Measurements from ENCODE around the gene LRRC43. TPM values are rescaled to one million over a fixed set of nuclear protein-coding genes. Genes with fewer than 3 reads are reported as not detected.
A peak's percentile ranks its signal among the peaks of the same experiment; 100 is the strongest.

The LRRC43 gene
- total and polyA plus RNA-seq, 12 donors = 0.17 to 4.5 (median 1.1) TPM

DNA sequence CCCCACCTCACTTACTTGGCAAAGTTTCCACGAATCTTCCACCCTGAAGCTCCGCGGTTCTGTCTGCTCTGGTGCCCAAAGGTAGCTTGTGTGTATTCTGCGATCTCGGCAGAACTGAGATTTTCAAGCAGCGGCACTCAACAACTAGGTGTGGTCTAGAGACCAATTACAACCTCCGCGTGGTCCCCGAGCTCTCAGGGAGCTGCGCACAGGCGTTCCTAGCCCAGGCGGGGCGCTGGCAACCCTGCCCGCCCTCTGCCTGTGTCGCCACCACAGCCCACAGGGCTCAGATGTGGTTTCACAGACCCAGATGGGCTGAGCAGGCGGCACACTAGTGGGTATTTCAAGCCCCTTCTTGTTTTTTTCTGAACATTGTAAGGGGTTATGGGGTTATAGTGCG lies 44.4 kb downstream of the LRRC43 start:
- H3K9me3 ChIP-seq (replicated peaks in 1 of 3) = no peaks in the 10 kb centered on the region
- no peaks in the 10 kb centered on the region for H3K27me3 ChIP-seq
- intact Hi-C loops (cut with DNase I) = no loop called here
- no peak overlapping the region for H3K4me3 ChIP-seq
- peak in 2 of 7 donors; percentile 38 to 85 for DNase-seq
- H3K4me1 ChIP-seq (replicated peaks in 1 of 2) = peaks cover 16 to 25% of the 10 kb centered on the region in 2 donors
- H3K27ac ChIP-seq = no peak overlapping the region
- TF ChIP-seq POLR2A (IDR thresholded peaks at IDR 0.05) = no peak
- TF ChIP-seq, protein P1, sequence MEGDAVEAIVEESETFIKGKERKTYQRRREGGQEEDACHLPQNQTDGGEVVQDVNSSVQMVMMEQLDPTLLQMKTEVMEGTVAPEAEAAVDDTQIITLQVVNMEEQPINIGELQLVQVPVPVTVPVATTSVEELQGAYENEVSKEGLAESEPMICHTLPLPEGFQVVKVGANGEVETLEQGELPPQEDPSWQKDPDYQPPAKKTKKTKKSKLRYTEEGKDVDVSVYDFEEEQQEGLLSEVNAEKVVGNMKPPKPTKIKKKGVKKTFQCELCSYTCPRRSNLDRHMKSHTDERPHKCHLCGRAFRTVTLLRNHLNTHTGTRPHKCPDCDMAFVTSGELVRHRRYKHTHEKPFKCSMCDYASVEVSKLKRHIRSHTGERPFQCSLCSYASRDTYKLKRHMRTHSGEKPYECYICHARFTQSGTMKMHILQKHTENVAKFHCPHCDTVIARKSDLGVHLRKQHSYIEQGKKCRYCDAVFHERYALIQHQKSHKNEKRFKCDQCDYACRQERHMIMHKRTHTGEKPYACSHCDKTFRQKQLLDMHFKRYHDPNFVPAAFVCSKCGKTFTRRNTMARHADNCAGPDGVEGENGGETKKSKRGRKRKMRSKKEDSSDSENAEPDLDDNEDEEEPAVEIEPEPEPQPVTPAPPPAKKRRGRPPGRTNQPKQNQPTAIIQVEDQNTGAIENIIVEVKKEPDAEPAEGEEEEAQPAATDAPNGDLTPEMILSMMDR (IDR thresholded peaks at IDR 0.05) = no peak
- 86 to 96% (median 87%) methylated on average over 14 to 17 of the region's 17 CpGs for WGBS, 4 donors
- peaks cover 0 to 26% of the 10 kb centered on the region in 2 donors for H3K36me3 ChIP-seq (replicated peaks in 1 of 2)

DNA sequence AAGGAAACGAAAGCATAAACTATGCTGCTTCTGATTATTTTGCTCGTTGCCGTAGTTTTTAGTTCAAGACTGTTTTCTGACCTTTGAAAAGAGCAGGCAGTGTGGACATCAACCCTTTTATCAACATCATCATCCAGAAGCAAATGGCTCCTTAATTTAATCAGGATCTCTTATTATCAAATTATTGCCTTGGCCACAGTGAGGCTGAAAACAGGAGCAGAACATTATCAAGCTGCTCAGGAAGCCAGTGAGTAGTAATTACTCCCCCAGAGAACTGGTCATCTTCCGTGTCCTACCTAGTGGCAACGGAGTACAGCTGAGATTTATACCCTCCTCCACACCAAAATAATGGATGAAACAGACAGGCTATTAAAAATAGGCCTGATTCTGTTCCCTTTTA lies 45.2 kb downstream of the LRRC43 start:
- H3K36me3 ChIP-seq (replicated peaks in 1 of 2) = peaks cover 0 to 26% of the 10 kb centered on the region in 2 donors
- no peak overlapping the region for H3K4me3 ChIP-seq
- H3K4me1 ChIP-seq (replicated peaks in 1 of 2) = peaks cover 16 to 21% of the 10 kb centered on the region in 2 donors
- H3K9me3 ChIP-seq (replicated peaks in 1 of 3) = no peaks in the 10 kb centered on the region
- H3K27ac ChIP-seq = no peak overlapping the region
- TF ChIP-seq POLR2A (IDR thresholded peaks at IDR 0.05) = no peak
- TF ChIP-seq, protein P1 (IDR thresholded peaks at IDR 0.05) = no peak
- DNase-seq = peak in 1 of 7 donors; percentile 73
- no peaks in the 10 kb centered on the region for H3K27me3 ChIP-seq
- WGBS, 4 donors = 77 to 90% (median 86%) methylated on average over 5 of the region's 5 CpGs
- intact Hi-C loops (cut with DNase I) = no loop called here

DNA sequence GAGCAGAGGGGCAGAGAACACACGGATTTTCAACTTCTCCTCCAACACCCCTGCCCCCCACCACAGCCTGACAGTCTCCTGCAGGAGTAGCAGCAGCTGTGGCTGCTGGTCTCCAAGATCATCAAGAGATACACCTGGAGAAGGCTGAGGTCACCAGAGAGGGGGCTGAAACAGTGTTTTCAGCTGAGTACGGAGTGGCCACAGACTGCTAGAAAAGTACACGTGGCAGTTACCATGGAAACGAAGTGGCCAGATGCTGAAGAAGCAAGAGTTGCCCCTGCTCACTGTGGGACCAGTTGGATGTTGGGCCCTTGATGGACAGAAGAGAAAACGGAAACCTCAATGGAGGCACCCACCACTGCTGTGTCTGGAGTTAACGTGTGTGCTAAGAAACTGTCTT lies 47.9 kb downstream of the LRRC43 start:
- 70 to 80% (median 76%) methylated on average over 6 of the region's 6 CpGs for WGBS, 4 donors
- H3K36me3 ChIP-seq (replicated peaks in 1 of 2) = peaks cover 0 to 51% of the 10 kb centered on the region in 2 donors

DNA sequence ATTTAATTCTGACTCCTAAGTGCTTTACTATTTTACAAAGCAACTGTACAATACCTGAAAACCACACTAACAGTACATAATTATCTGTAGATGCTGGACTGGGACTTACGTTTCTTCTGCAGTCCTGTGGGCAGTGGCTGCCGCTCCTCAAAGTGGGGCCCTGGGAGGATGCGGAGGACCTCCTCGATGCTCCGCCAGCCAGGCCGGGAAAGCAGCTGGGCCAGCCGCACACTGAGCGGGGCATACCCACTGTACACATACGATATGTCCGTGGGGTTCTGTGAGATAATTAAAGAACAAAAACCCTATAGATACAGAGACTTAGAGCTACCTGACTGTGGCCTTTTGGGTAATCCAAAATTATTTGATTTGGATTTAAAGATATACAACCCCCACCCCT lies 49.8 kb downstream of the LRRC43 start:
- Histone ChIP-seq H3K4me3 (no peak overlapping the region), H3K27ac (no peak overlapping the region), H3K27me3 (no peaks in the 10 kb centered on the region), H3K36me3 (replicated peaks in 1 of 2) (peaks cover 0 to 53% of the 10 kb centered on the region in 2 donors), H3K4me1 (replicated peaks in 1 of 2) (no peaks in the 10 kb centered on the region), H3K9me3 (replicated peaks in 1 of 3) (no peaks in the 10 kb centered on the region)
- no peak for TF ChIP-seq POLR2A (IDR thresholded peaks at IDR 0.05)
- TF ChIP-seq, protein P1 (IDR thresholded peaks at IDR 0.05) = no peak
- intact Hi-C loops (cut with DNase I) = no loop called here
- no peak for DNase-seq
- WGBS, 4 donors = 93 to 96% (median 94%) methylated on average over 10 of the region's 10 CpGs

More for the DNA sequence above, 47.9 kb downstream of the LRRC43 start:
- DNase-seq = peak in 1 of 7 donors; percentile 53
- H3K4me1 ChIP-seq (replicated peaks in 1 of 2) = peaks cover 6 to 7% of the 10 kb centered on the region in 2 donors
- intact Hi-C loops (cut with DNase I) = no loop called here
- H3K27me3 ChIP-seq = no peaks in the 10 kb centered on the region
- TF ChIP-seq, protein P1 (IDR thresholded peaks at IDR 0.05) = no peak
- no peak for TF ChIP-seq POLR2A (IDR thresholded peaks at IDR 0.05)
- no peaks in the 10 kb centered on the region for H3K9me3 ChIP-seq (replicated peaks in 1 of 3)
- H3K4me3 ChIP-seq = no peak overlapping the region
- H3K27ac ChIP-seq = no peak overlapping the region
